Limb (tissue), 2 donors: ENCODE data around the gene CCND1.
"Not testable (repeated sequence)": the region's sequence is repeated elsewhere in the genome, so short reads cannot be mapped to it uniquely, and the experiment has no call there.

Experiments used
- DNase-seq, 2 donors: peaks; one replicate each; pipeline ENCODE4 v3.0.0-alpha.2; 2016; ENCODE audit errors: extremely low spot score in 2 of 2

Gene CCND1

DNA sequence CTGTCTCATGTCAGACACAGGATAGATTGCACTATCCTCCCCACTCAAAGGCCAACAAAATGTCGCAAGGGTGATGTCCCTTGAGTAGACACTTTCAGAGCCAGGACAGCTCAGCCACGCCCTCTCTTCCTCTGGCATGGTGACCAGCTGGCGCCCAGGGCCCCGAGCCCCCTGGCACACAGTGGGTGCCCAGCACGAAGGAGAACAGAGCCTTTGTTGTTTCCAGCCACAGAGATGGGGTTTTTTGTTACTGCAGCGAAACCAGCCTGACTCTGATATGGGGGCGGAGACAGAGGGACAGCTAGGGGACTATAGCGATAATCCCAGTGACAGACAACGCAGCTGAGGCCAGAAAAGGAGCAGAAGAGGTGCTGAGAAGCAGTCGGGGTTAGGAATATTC lies 23.3 kb upstream of the CCND1 start:
- no peak for DNase-seq

DNA sequence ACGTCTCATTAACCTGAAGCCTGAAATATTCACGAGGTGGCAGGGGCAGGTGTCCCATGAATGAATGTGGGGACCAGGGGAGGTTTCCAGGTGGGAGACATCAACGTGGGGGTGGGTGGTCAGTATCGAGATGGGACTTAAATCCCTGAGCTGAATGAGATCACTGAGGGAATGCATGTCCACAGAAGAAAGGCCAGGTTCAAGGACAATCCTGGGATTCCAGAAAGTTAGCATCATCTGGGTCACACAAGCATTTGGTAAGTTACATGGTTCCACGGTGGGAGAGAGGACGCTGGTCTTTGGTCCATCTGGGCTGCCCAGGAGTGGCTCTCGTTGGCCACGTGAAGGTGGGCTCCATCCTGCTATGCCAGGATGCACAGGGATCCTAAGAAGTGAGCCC lies 22.7 kb upstream of the CCND1 start:
- DNase-seq: no peak

DNA sequence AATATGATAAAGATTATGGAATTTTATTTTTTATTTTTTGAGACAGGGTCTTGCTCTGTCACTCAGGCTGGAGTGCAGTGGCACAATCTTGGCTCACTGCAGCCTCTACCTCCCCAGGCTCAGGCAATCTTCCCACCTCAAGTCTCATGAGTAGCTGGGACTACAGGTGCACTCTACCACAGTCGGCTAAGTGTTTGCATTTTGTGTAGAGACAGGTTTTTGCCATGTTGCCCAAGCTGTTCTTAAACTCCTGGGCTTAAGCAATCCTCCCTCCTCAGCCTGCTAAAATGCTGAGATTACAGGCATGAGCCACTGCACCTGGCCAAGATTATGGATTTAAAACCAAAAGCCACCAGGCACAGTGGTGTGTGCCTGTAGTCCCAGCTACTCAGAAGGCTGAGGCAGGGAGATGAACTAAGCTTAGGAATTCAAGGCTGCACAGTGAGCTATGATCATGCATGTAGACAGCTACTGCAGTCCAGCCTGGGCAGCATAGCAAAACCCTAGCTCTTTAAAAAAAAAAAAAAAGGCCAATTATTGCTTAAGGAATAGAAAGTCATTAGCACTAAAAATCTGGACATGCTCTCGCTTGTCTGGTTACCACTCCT lies 20.2 kb upstream of the CCND1 start:
- no peak for DNase-seq

DNA sequence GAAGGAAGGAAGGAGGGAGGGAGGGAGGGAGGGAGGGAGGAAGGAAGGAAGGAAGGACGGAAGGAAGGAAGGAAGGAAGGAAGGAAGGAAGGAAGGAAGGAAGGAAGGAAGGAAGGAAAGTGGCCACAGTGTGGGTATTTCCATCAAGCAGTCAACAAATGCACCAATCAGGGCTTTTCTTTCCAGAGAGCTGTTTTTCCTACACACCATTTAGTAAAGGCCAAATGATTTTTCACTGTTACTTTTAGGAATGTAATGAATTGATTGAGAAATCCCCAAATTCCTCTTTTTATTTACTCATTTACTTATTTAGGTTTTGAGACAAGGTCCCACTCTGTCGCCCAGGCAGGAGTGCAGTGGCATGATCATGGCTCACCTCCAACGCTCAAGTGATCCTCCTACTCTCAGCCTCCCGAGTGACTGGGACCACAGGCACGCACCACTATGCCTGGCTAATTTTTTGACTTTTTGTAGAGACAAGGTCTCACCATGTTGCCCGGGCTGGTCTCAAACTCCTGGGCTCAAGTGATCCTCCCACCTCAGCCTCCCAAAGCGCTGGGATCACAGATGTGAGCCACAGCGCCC lies 18.8 kb upstream of the CCND1 start:
- not testable (repeated sequence) for DNase-seq

DNA sequence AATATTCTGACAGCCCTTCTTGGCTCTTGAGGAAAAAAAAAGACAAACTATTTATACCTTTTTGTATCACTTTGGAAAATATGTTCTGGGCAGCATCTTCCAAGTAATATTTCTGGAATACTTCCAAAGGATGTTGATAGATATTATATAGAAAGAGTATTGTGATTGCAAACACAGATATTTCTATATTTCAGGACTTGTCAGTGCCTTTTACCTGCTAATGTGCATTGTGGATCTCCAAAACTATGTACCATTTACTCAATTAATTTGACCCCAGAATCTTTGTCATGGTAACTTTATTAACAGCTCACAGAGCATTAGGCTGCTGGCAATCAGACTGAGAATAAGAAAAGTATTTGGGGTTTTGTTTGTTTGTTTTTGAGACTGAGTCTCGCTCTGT lies 16.7 kb upstream of the CCND1 start:
- no peak for DNase-seq

DNA sequence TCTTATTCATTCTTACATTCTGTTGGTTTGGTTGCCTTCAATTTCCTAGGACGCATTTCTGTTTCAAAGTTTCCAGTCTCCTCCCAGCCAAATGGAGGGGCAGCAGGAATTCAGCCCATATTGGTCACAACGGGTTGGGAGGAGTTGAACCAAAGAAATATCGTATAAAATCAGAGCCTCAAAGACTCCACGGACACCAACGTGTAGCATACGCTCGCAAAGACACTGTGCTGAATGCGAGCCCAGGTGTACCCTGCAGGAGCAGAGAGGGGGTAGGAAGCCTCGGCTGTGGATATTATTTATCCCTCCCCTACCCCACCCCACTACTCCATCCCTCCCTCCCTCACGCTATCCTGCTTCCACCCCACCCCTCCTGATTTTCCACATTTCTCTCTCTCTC lies 15.5 kb upstream of the CCND1 start:
- DNase-seq: no peak

DNA sequence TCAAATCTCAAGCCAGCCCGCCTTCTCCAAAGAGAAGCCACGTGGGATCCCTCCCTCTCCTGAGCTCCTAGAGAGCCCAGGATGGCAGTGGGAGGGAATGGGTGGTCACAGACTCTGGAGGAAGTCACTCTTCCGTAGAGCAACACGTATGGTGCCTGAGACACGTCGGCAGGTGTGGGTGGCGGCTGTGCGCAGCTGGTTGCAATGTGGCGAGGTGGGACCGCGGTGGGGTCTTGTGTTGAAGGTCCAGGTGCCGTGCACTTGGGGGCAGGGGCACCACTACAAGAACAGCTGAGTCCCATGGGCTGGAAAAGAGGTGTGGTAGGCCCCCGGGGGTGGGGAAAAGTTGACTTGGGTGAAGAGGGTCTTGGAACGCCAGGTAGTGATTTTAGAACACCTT lies 13.4 kb upstream of the CCND1 start:
- DNase-seq: no peak

DNA sequence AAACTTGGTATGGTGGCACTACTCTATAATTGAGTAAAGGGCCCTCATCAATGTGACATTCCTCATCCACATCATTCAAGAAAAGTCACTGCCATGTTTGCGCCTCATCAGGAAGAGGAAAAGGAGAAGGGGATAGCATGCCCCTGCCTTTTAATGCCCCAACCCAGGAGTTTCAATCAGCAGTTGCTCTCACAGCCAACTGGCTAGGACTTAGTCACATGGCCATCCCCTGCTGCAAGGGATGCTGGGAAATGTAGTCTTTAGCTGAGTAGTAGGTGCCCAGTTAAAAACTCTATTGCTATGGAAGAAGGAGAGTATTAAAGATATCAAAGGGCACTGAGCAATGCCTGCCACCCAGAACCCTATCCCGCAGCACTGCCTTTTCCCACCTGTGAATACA lies 10.9 kb upstream of the CCND1 start:
- DNase-seq: no peak

DNA sequence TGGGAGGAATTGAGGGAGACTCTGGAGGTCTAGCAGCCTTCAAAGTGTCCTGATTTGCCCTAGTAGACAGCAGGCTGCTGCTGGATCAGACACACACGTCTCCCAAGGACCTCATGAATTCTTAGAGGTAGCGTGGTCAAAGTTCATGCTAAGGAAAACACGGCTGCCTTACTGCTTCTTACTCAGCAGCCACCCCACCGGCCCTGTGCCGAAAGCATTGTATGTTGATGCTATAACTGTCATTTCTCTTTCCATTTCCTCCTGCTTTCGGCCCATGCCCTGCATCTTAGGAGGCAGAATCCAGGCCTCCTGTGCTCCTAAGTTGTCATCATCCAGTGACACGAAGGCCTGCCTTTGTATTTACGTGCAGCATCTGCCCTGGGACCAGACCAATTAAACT lies 10.5 kb upstream of the CCND1 start:
- no peak for DNase-seq

DNA sequence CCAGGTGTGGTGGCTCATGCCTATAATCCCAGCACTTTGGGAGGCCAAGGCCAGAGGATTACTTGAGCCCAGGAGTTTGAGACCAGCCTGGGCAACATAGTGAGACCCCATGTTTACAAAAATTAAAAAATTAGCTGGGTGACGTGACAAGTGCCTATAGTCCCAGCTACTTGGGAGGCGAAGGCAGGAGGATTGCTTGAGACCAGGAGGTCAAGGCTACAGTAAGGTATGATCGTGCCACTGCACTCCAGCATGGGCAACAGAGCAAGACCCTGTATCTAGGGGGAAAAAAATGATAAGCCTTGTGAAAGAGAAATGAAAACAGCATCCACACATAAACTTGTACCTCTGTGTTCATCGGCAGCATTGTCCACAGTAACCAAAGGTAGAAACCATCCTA lies 8.1 kb upstream of the CCND1 start:
- DNase-seq: no peak

DNA sequence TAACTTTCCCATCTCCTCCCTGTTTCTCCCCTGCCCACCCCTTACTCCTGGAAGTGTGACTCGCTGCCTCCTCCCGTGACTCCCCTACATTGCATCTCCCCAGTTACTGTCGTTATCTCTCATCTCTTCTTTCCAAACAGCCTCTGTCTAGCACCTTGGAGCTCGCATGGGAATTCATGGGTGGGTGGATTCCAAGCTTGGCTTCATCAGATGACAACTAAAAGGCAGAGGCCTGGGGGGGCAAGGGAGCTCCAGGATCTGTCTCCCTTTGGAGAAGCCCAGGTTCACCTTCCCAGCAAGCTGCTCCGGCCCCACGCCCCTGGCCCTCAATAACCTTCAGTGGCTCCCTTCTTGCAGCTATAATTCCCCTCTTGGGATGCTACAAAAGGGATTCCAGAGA lies 6.9 kb upstream of the CCND1 start:
- DNase-seq: no peak

DNA sequence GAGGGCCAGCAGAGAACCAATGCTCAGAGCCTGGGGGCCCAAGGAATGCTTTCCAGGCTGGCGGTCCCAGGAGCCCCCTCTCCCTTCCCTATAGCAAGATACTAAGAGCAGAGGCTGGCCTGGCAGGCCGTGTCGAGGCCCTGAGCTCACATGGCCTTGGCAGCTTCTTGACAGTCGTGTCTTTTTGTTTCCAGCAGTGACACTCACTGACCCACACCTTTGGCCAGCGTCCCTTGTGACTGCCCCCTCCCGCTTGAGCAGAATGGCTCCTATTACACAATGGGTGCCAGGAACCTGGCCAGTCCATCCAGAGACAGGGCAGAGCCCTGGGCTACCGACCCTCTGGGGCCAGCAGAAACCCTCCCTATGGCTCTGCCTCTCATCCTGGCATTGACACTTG lies 6.4 kb upstream of the CCND1 start:
- DNase-seq: no peak

DNA sequence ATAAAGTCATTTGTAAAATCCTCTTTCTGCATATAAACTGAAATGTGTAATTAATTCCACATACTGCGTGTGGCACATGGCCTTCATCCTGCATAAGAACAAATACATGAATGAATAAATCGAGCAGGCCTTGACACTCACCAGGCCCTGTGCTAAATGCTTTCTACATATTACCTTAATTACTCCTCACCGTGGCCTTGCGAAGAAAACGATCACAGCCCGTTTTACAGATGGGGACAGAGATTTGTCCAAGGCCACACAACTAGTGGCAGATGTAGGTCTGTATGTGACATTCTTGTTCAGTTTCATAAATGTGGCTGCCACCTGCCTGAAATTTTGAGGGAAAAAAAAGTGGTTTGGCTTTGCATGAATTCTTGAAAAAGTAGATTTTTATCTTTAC lies 5.8 kb upstream of the CCND1 start:
- no peak for DNase-seq

DNA sequence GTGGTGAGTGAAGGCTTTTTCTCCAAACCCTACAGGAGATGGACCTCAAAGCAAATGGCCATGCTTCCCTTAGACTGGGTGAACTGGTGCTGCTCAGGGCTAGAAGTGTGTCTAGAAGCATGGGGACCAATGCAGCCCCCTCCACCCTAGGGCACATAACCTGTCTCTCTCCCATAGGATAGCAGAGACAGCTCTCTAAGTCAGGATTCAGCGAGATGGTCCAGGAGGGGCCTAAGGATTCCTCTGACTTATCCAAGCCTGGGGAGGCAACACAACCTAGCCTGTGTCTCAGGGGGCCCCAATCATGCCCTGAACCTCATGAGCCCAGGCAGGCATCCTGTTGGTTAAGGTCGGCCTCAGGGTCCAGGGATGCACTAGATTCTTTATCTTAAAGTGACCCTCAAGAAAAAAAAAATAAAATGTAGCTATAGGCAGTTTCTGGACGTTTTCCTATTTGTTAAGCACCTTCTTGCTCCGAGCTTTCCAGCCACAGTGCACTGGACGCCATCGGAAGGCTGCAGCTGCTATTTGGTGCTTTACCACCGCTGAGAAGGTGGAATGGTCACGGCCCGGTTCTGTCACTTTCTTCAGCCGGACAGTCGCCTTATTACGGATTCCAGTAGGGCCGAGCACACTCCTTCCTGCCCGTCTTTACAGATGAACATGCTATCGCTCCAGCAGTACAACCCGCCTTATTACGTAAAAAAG lies 5.0 kb upstream of the CCND1 start:
- DNase-seq: no peak

DNA sequence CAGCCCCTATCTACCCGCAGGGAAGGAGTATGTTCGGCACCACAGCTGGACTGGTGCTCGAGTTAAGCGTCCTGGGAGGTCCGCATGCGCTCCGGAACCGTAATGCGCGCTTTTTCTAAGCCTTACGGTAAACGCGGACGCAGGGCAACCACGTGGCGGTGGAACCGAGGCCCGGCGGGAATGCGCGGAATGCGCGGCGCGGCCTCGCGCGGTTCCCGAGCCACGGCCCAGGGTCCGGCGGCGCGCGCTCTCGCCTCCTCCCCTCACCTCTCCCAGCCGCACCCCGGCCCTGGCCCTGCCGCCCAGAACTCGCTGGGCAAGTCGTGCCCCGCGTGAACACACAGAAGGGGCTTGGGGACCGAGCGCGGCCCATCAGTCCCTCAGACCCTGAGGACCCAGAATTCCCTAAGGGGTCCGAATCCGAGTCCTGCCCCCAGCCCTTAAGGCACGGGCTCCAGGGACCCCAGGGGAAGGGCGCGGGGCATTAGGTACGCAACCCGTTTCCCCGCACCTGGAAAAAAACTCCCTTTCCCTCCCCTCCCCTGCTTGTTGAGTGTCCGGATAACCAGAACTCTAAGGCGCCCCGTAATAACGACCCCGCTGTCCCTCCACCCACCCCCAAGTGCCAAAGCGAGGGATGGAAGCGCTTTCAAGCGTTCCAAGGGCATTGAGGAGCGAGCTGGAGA lies 4.3 kb upstream of the CCND1 start:
- peak; percentile 68 to 86 for DNase-seq

DNA sequence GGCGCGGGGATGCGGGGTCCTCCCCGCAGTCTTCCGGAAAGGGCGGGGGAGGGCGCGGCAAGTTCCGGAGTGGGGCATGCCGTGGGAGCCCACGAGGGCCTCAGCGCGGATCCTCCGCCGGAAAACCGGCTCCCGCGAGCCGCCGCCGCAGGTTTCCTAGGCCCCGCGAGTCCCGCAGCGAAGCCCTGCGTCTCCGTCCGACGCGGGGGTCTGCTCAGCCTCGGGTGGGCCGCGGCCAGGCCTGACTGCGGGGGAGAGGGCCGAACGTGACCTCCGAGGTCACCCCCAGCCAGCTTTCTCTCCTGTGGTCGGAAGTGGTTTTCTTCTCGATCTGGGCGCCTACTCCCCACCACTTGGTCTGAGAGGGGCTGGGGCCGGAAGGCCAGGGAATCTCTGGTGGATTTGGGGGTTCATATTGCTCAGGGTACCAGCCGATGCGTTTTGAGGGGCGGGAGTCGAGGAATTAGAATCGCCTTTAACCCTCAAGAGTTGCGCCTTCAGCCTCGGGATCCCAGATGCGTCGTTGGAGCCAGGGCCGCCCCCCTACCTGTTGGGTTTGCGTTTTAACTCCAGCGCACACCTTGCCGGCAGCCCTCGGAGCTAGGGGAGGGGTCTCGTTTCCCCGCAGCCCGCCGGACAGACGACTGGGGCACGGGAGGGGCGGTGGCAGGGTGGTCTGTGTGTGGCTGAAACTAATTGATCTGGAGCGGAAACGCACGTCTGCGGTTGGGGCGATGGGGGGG lies 3.6 kb upstream of the CCND1 start:
- DNase-seq: no peak

DNA sequence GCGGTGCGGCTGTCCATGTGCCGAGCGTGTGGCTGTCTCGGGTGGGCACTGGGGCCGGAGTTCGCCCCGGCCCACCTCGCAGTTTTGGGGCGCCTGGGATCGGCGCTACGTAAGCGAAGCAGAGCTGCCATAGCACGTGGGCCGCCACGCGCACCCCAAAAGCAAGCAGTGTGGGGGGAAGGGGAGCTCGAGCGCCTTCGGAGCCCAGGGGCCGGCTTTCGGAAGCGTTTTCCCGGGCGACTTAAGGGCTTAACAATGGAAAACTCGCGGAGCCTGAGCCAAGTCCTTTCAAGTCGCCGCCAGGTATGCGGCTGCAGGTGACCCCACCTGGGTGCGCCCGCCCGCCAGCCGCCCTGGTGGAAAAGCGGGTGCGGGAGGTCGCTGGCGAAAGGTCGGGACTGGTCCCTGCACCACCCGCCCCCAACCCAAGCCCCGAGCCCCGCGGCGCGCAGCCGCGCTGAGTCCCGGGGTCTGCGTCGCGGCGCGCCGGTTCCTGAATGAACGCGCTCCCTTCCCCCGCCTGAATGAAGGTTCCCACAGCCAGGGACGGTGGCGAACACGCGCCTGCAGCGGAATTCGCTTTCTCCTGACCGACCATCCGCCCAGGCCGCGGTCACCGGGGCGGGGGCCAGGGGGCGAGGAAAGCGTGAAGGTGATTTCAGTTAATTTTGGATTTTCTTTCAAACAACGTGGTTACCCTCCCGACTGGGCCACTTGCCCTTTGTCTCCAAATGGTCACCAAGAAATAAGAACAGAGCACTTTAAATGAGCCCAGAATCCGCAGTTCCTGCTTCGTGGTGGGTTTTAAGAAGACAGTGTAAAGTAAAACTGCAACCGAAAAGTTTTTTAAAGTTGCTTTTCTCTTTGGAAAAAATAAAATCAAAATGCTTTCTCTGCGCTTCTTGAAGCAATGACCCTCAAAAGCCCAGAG lies 2.8 kb upstream of the CCND1 start:
- peak in 1 of 2 donors; percentile 83 for DNase-seq

DNA sequence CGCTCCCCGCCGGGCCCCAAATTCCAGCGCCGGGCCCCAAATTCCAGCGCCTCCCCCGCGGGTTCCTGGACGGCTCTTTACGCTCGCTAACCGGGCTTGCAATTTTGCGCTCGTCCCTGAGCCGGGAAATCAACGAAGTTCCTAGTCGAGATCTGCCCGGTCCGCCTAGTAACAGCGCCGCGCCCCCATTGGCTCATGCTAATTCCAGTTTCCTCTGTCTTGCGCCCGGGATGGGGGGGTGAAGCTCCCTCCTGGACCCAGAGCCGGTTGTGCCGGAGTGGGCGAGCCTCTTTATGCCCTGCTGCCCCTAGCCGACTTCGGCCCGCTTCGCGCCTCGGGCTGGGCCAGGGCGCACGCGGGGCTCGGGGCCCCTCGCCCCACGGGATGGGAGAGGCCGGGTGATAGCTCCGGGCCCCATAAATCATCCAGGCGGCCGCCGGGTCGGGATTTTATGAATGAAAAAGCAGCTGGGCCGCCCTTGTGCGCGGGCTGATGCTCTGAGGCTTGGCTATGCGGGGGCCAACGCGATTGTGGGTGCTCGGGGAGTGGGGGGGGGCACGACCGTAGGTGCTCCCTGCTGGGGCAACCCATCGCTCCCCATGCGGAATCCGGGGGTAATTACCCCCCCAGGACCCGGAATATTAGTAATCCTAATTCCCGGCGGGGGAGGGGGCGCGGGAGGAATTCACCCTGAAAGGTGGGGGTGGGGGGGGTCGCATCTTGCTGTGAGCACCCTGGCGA lies 1.8 kb upstream of the CCND1 start:
- DNase-seq: peak; percentile 94

DNA sequence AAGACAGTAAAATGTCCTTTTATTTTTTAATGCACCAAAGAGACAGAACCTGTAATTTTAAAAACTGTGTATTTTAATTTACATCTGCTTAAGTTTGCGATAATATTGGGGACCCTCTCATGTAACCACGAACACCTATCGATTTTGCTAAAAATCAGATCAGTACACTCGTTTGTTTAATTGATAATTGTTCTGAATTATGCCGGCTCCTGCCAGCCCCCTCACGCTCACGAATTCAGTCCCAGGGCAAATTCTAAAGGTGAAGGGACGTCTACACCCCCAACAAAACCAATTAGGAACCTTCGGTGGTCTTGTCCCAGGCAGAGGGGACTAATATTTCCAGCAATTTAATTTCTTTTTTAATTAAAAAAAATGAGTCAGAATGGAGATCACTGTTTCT lies 1.1 kb upstream of the CCND1 start:
- DNase-seq: no peak
